ENCODE results near the gene C19orf18. TPM values are rescaled to one million over a fixed set of nuclear protein-coding genes. Genes with fewer than 3 reads are reported as not detected.
A peak's percentile ranks its signal among the peaks of the same experiment; 100 is the strongest.

C19orf18 gene
- total RNA-seq (ENCODE audit: low replicate concordance) = 0.15 TPM in 1 of 2 replicates, not detected in the other

DNA sequence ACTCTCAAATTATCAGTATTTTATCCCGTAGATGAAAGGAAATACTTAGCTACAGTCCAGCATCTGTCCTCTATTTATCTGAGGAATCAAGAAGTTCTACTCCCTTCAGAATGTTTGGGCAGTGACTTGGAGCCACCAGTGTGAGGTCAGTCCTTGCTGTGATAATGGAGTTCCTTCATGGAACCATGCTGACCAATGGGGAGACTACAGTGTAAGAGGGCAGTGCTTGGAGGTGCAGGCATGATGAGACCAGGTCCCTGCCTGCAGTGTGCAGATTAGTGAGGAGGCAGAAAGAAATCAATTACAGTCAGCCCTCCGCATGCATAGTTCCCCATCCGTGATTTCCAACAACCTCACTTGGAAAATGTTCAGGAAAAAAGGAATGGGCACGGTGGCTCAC lies at the start of gene C19orf18:
Gene C19orf18, minus strand, starts transcription at position 101 of the 400 bp plus-strand sequence. CDS start 102 bp downstream, outside the sequence.
- Mint-ChIP-seq H3K27ac (no peak within 1 kb of the TSS), H3K4me3 (no peak within 1 kb of the TSS), H3K36me3 (peaks cover 68% of the 10 kb centered on the region), H3K9me3 (peaks cover 91% of the 10 kb centered on the region), H3K4me1 (no peaks in the 10 kb centered on the region), H3K27me3 (ENCODE audit: insufficient read depth, low read depth) (peaks cover 14% of the 10 kb centered on the region)
- Histone ChIP-seq H3F3A (ENCODE audit: low read depth) (peaks cover 10% of the 10 kb centered on the region), H3K9ac (no peak within 1 kb of the TSS), H2AFZ (replicated peaks) (no peak within 1 kb of the TSS), H3K27me3 (no peaks in the 10 kb centered on the region), H3K4me1 (no peaks in the 10 kb centered on the region), H3K27ac (no peak within 1 kb of the TSS), H3K79me2 (ENCODE audit: low read depth) (no peaks in the 10 kb centered on the region), H3K4me2 (no peak within 1 kb of the TSS), H4K20me1 (ENCODE audit: low read depth) (no peaks in the 10 kb centered on the region), H3K36me3 (peaks cover 35% of the 10 kb centered on the region), H3K9me3 (ENCODE audit: low read depth) (peaks cover 51% of the 10 kb centered on the region), H3K4me3 (no peak within 1 kb of the TSS)
- no peak for TF ChIP-seq EZH2 (IDR thresholded peaks at IDR 0.05)
- TF ChIP-seq EZH2phosphoT487 (IDR thresholded peaks at IDR 0.05) = no peak
- no peak for TF ChIP-seq CTCF (IDR thresholded peaks at IDR 0.05)
- DNase-seq (ENCODE audit: low spot score) = no peak

GRCh38 chr19:58022283-58022660 lies 47.9 kb upstream of the C19orf18 start:
- Histone ChIP-seq H3K4me2 (no peak overlapping the region), H3K79me2 (ENCODE audit: low read depth) (no peaks in the 10 kb centered on the region), H3K27me3 (no peaks in the 10 kb centered on the region), H3K27ac (no peak overlapping the region), H3F3A (ENCODE audit: low read depth) (no peaks in the 10 kb centered on the region), H3K36me3 (no peaks in the 10 kb centered on the region), H3K9me3 (ENCODE audit: low read depth) (no peaks in the 10 kb centered on the region), H2AFZ (replicated peaks) (no peak overlapping the region), H3K4me3 (no peak overlapping the region), H3K9ac (no peak overlapping the region), H4K20me1 (ENCODE audit: low read depth) (no peaks in the 10 kb centered on the region), H3K4me1 (no peaks in the 10 kb centered on the region)
- H3K27me3 Mint-ChIP-seq (ENCODE audit: insufficient read depth, low read depth) = peaks cover 5% of the 10 kb centered on the region
- H3K36me3 Mint-ChIP-seq = peaks cover 7% of the 10 kb centered on the region
- H3K4me3 Mint-ChIP-seq = no peak overlapping the region
- H3K27ac Mint-ChIP-seq = no peak overlapping the region
- H3K4me1 Mint-ChIP-seq = no peaks in the 10 kb centered on the region
- no peak for TF ChIP-seq EZH2phosphoT487 (IDR thresholded peaks at IDR 0.05)
- H3K9me3 Mint-ChIP-seq = peaks cover 69% of the 10 kb centered on the region
- DNase-seq (ENCODE audit: low spot score) = no peak

DNA sequence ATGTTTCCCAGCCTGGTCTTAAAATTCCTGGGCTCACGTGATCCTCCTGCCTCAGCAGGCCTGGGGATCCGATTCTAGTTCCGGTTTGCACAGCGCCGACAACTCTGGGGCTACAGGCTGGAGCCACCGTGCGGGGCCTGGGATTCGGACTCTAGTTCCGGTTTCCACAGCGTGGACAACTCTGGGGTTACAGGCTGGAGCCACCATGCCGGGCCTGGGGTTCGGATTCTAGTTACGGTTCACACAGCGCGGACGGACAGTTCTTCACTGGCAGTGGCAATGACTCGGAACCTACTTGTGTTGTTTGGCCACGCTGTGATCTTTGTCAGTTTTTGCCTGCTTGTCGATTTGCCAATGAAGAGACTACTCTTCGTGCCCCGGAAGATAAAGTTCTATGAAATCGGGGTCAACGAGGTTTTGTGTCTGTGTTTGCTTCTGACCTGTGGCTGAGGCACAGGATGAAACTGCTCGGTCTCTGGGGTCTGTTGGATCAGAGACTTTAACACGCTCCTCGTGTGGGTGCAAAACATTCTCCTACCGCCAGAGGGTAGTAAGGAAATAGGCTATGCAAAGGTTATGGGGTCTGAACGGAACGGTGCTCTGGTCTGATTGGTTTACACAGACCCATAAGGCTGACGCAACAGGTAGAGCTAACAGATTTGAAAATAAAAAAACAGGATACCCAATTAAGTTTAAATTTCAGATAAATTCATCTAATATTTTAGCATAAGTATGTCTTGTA lies 47.4 kb upstream of the C19orf18 start:
- Histone ChIP-seq H3F3A (ENCODE audit: low read depth) (no peaks in the 10 kb centered on the region), H3K36me3 (no peaks in the 10 kb centered on the region), H3K4me2 (no peak overlapping the region), H3K9ac (no peak overlapping the region), H3K9me3 (ENCODE audit: low read depth) (no peaks in the 10 kb centered on the region), H3K4me3 (no peak overlapping the region), H3K4me1 (no peaks in the 10 kb centered on the region), H3K79me2 (ENCODE audit: low read depth) (no peaks in the 10 kb centered on the region), H3K27ac (no peak overlapping the region), H3K27me3 (no peaks in the 10 kb centered on the region), H2AFZ (replicated peaks) (no peak overlapping the region), H4K20me1 (ENCODE audit: low read depth) (no peaks in the 10 kb centered on the region)
- no peaks in the 10 kb centered on the region for H3K4me1 Mint-ChIP-seq
- H3K4me3 Mint-ChIP-seq = no peak overlapping the region
- DNase-seq (ENCODE audit: low spot score) = peak; percentile 69
- H3K27ac Mint-ChIP-seq = no peak overlapping the region
- peaks cover 5% of the 10 kb centered on the region for H3K27me3 Mint-ChIP-seq (ENCODE audit: insufficient read depth, low read depth)
- peaks cover 7% of the 10 kb centered on the region for H3K36me3 Mint-ChIP-seq
- TF ChIP-seq CTCF (IDR thresholded peaks at IDR 0.05) (peak; percentile 62), EZH2phosphoT487 (IDR thresholded peaks at IDR 0.05) (no peak)
- peaks cover 69% of the 10 kb centered on the region for H3K9me3 Mint-ChIP-seq

DNA sequence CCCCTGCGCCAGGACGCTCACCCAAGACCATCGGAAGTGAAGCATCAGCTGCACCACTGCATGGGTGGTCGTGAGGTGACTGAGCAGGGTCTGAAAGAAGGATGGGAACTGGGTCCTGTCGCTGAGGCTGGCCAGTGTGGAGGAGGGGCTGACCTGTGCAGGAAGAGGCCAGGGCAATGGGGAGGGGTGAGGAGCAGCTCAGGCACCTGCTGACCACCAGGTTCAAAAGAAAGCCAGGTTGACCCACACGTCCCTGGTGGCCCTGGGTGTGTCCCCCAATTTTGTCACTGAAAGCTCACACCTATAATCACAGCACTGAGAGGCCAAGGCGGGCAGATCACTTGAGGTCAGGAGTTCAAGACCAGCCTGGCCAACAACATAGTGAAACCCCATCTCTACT lies 45.8 kb upstream of the C19orf18 start:
- no peaks in the 10 kb centered on the region for H3K36me3 ChIP-seq
- H3K9ac ChIP-seq = no peak overlapping the region
- no peak overlapping the region for H3K27ac Mint-ChIP-seq
- H3K4me2 ChIP-seq = no peak overlapping the region
- no peak overlapping the region for H2AFZ ChIP-seq (replicated peaks)
- H3K4me1 ChIP-seq = no peaks in the 10 kb centered on the region
- no peak overlapping the region for H3K27ac ChIP-seq
- H3K4me3 ChIP-seq = no peak overlapping the region
- no peaks in the 10 kb centered on the region for H3K4me1 Mint-ChIP-seq
- TF ChIP-seq EZH2phosphoT487 (IDR thresholded peaks at IDR 0.05) (no peak), CTCF (IDR thresholded peaks at IDR 0.05) (no peak), EZH2 (IDR thresholded peaks at IDR 0.05) (no peak)
- H4K20me1 ChIP-seq (ENCODE audit: low read depth) = no peaks in the 10 kb centered on the region
- no peak overlapping the region for H3K4me3 Mint-ChIP-seq
- no peak for DNase-seq (ENCODE audit: low spot score)
- H3K36me3 Mint-ChIP-seq = peaks cover 7% of the 10 kb centered on the region
- no peaks in the 10 kb centered on the region for H3K9me3 ChIP-seq (ENCODE audit: low read depth)
- no peaks in the 10 kb centered on the region for H3F3A ChIP-seq (ENCODE audit: low read depth)
- H3K27me3 ChIP-seq = no peaks in the 10 kb centered on the region
- no peaks in the 10 kb centered on the region for H3K79me2 ChIP-seq (ENCODE audit: low read depth)
- H3K27me3 Mint-ChIP-seq (ENCODE audit: insufficient read depth, low read depth) = peaks cover 5% of the 10 kb centered on the region
- H3K9me3 Mint-ChIP-seq = peaks cover 64% of the 10 kb centered on the region
